Left ventricle myocardium inferior (tissue), 1 donor: Measurements from ENCODE around the gene MYOF. TPM values are rescaled to one million over a fixed set of nuclear protein-coding genes. Genes with fewer than 3 reads are reported as not detected.

Source experiments
- DNase-seq: peaks from one replicate; pipeline ENCODE4 v3.0.0-alpha.2; 2020
- H3K27ac ChIP-seq: fragments of 200-600 bp; replicated peaks from 2 replicates; pipeline ENCODE4 v1.8.0; 2021
- H3K27me3 ChIP-seq: fragments of 200-600 bp; 2 replicates; pipeline ENCODE4 v1.8.0; 2021; ENCODE audit warnings: low read depth
- H3K36me3 ChIP-seq: fragments of 200-600 bp; 2 replicates; pipeline ENCODE4 v1.8.0; 2021
- H3K4me1 ChIP-seq: fragments of 200-600 bp; 2 replicates; pipeline ENCODE4 v1.8.0; 2021
- H3K4me3 ChIP-seq: fragments of 200-600 bp; 2 replicates; pipeline ENCODE4 v1.8.0; 2021; ENCODE audit warnings: mild to moderate bottlenecking, moderate library complexity
- H3K9me3 ChIP-seq: fragments of 200-600 bp; replicated peaks from 2 replicates; pipeline ENCODE4 v1.8.0; 2021
- CTCF ChIP-seq: fragments of 200-600 bp; IDR thresholded peaks from 2 replicates; pipeline ENCODE4 v1.8.0; 2021; ENCODE audit warnings: antibody characterized with exemption, mild to moderate bottlenecking, borderline replicate concordance
- intact Hi-C: fragments of 100-400 bp; cut with micrococcal nuclease; formaldehyde crosslinking; loops from one replicate; pipeline ENCODE4 v1.11.0; 2022
- total RNA-seq: library from RNA; stranded (reverse); fragmentation: NEBNext Ultra II Directional; extraction: Animal tissue kit (Norgen Biotek cat#: 25700); gene quantifications from one replicate; pipeline ENCODE4 v1.2.1, GENCODE V29; 2021
- donor health status: DM: no; HTN: yes; CAD: no; lungs with severe emphysema.

Gene MYOF
- total RNA-seq, 1 donor from 2014 or later = 43.6 TPM

- Histone ChIP-seq H3K4me3 (no peak overlapping the region), H3K36me3 (peaks cover 41% of the 10 kb centered on the region), H3K4me1 (peaks cover 22% of the 10 kb centered on the region), H3K9me3 (no peaks in the 10 kb centered on the region), H3K27ac (peak overlapping the region; percentile 52), H3K27me3 (no peaks in the 10 kb centered on the region)
- intact Hi-C loops = no loop called here
- TF ChIP-seq CTCF = no peak
- DNase-seq = no peak
Measured at GRCh38 chr10:93384006-93384405, 98.1 kb downstream of the MYOF start.

GRCh38 chr10:93383562-93383981 is 98.6 kb downstream of the MYOF start:
- DNase-seq = no peak
- peaks cover 41% of the 10 kb centered on the region for H3K36me3 ChIP-seq
- peaks cover 22% of the 10 kb centered on the region for H3K4me1 ChIP-seq
- intact Hi-C loops = no loop called here
- no peak overlapping the region for H3K4me3 ChIP-seq
- H3K27ac ChIP-seq = peak overlapping the region; percentile 52
- H3K27me3 ChIP-seq = no peaks in the 10 kb centered on the region
- TF ChIP-seq CTCF = no peak
- H3K9me3 ChIP-seq = no peaks in the 10 kb centered on the region

GRCh38 chr10:93379731-93380575 is 102.2 kb downstream of the MYOF start:
- Histone ChIP-seq H3K4me1 (peaks cover 30% of the 10 kb centered on the region), H3K27me3 (no peaks in the 10 kb centered on the region), H3K4me3 (no peak overlapping the region), H3K27ac (no peak overlapping the region), H3K9me3 (no peaks in the 10 kb centered on the region), H3K36me3 (peaks cover 35% of the 10 kb centered on the region)
- intact Hi-C loops = no loop called here
- no peak for TF ChIP-seq CTCF
- no peak for DNase-seq

GRCh38 chr10:93378997-93379730 is 103.0 kb downstream of the MYOF start:
- intact Hi-C loops = no loop called here
- H3K4me3 ChIP-seq = no peak overlapping the region
- TF ChIP-seq CTCF = no peak
- H3K27me3 ChIP-seq = no peaks in the 10 kb centered on the region
- H3K4me1 ChIP-seq = peaks cover 26% of the 10 kb centered on the region
- no peak for DNase-seq
- no peak overlapping the region for H3K27ac ChIP-seq
- no peaks in the 10 kb centered on the region for H3K9me3 ChIP-seq
- peaks cover 41% of the 10 kb centered on the region for H3K36me3 ChIP-seq

DNA sequence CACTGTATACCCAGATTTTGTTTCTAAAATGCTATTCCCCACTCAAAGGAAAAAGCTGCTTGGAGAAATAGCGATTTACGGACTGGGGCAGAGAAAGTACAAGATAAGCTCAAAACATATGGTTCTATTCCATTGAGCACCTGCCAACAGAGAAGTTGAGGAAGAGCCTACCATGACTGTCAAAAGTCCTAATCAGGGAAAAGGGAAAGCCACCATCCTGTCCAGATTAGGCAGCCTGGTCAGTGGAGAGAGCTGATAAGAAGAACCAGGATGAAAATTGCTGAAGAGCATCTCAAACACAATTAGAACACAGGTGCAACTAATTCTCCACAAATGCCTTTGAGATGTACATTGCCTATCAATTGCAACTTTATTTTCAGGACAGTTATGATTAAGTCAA is 104.1 kb downstream of the MYOF start:
- no peak for DNase-seq
- Histone ChIP-seq H3K36me3 (peaks cover 50% of the 10 kb centered on the region), H3K27ac (no peak overlapping the region), H3K27me3 (no peaks in the 10 kb centered on the region), H3K4me3 (no peak overlapping the region), H3K9me3 (no peaks in the 10 kb centered on the region), H3K4me1 (peaks cover 15% of the 10 kb centered on the region)
- no peak for TF ChIP-seq CTCF
- intact Hi-C loops = no loop called here
